Tibial artery (tissue), 4 donors: ENCODE data around the gene S100A11.

Experiments used
- DNase-seq, 2 donors: peaks; one replicate each; pipeline ENCODE4 v3.0.0-alpha.2; 2019
- H3K27ac ChIP-seq, 2 donors: fragments of 200-600 bp; sonication (generic) in 1 of 2; 1 replicate in 1 of 2; 2 replicates in 1 of 2; pipeline ENCODE4 v1.5.1; 2018 to 2019; ENCODE audit warnings: mild to moderate bottlenecking in 1 of 2
- H3K27me3 ChIP-seq, 2 donors: fragments of 200-600 bp; sonication (generic) in 1 of 2; one replicate each; pipeline versions ENCODE4 v1.5.1 to v1.6.0; 2016 to 2019
- H3K36me3 ChIP-seq, 3 donors: fragments of 200-600 bp; sonication (generic) in 2 of 3; one replicate each; pipeline ENCODE4 v1.5.1; 2016 to 2019; ENCODE audit warnings: mild to moderate bottlenecking in 2 of 3
- H3K4me1 ChIP-seq, 4 donors: fragments of 200-600 bp; sonication (generic) in 2 of 4; 1 replicate in 3 of 4; 2 replicates in 1 of 4; pipeline ENCODE4 v1.5.1; 2016 to 2019
- H3K4me3 ChIP-seq, 2 donors: fragments of 200-600 bp; sonication (generic) in 1 of 2; 1 replicate in 1 of 2; 2 replicates in 1 of 2; pipeline ENCODE4 v1.5.1; 2018 to 2019; ENCODE audit warnings: mild to moderate bottlenecking in 2 of 2
- H3K9me3 ChIP-seq, 3 donors: fragments of 200-600 bp; sonication (generic) in 1 of 3; one replicate each; pipeline ENCODE4 v1.5.1; 2016 to 2019
- intact Hi-C: fragments of 100-400 bp; cut with DNase I; formaldehyde crosslinking; loops from one replicate; pipeline ENCODE4 v1.15.0; 2023; ENCODE audit warnings: low total_unique reads
- TF ChIP-seq, protein P1 (sequence below), 2 experiments: fragments of 200-600 bp in 1 of 2; fragments of 450-650 bp in 1 of 2; IDR thresholded peaks; one replicate each; pipeline ENCODE4 v1.5.1; 2017 to 2019; ENCODE audit warnings: antibody characterized with exemption in 2 of 2, mild to moderate bottlenecking in 1 of 2, moderate library complexity in 1 of 2

The S100A11 gene

DNA sequence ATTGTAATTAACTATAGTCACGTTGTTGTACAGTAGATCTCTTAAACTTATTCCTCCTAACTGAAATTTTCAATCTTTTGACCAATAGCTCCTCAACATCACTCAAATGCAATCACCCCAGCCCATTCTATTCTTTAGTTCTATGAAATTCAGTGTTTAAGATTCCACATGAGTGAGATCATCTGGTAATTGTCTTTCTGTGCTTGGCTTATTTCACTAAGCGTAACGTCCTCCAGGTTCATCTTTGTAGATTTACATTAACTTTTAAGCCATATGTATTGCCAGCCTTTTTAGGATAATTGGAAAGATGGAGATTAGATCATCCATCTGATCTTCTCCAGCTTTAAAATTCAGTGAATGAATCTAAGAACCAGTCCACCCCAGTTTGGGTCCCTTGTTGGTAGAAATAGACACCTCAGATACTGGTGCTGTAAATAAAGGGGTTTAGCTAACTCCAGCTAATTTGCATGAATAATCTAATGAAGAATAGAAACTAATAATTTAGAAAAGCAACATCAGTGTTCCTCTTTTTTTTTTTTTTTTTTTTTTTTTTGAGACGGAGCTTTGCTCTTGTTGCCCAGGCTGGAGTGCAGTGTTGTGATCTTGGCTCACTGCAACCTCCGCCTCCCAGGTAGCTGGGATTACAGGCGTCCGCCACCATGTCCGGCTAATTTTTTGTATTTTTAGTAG, 50.2 kb downstream of the S100A11 start:
- Histone ChIP-seq H3K4me3 (no peak overlapping the region), H3K4me1 (peaks cover 0 to 44% (median 40%) of the 10 kb centered on the region in 4 donors), H3K27me3 (no peaks in the 10 kb centered on the region), H3K36me3 (peaks cover 6 to 43% (median 26%) of the 10 kb centered on the region in 3 donors), H3K9me3 (no peaks in the 10 kb centered on the region), H3K27ac (no peak overlapping the region)
- DNase-seq: no peak
- intact Hi-C loops: no loop called here
- TF ChIP-seq, protein P1, sequence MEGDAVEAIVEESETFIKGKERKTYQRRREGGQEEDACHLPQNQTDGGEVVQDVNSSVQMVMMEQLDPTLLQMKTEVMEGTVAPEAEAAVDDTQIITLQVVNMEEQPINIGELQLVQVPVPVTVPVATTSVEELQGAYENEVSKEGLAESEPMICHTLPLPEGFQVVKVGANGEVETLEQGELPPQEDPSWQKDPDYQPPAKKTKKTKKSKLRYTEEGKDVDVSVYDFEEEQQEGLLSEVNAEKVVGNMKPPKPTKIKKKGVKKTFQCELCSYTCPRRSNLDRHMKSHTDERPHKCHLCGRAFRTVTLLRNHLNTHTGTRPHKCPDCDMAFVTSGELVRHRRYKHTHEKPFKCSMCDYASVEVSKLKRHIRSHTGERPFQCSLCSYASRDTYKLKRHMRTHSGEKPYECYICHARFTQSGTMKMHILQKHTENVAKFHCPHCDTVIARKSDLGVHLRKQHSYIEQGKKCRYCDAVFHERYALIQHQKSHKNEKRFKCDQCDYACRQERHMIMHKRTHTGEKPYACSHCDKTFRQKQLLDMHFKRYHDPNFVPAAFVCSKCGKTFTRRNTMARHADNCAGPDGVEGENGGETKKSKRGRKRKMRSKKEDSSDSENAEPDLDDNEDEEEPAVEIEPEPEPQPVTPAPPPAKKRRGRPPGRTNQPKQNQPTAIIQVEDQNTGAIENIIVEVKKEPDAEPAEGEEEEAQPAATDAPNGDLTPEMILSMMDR (IDR thresholded peaks at IDR 0.05): no peak

DNA sequence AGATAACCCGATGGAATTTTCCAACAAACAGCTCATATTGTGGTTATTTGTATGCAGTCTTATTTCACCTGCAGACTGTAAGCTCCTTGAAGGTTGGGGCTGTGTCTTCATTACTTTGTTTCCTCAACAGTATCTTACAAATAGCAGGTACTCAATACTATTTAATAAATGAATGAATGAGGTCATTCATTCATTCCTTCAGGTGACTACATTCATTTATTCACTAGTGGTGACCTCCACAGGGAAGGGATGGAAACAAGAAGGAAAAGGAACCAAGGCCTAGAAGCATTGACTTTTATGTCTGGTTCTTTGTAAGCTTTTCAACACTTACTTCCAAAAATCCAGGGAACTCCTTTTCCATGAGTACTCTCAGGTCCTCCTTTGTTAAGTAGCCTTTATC, 51.0 kb downstream of the S100A11 start:
- Histone ChIP-seq H3K27me3 (no peaks in the 10 kb centered on the region), H3K4me1 (peaks cover 0 to 43% (median 39%) of the 10 kb centered on the region in 4 donors), H3K27ac (no peak overlapping the region), H3K9me3 (no peaks in the 10 kb centered on the region), H3K36me3 (peaks cover 6 to 43% (median 26%) of the 10 kb centered on the region in 3 donors), H3K4me3 (no peak overlapping the region)
- intact Hi-C loops: no loop called here
- DNase-seq: no peak
- TF ChIP-seq, protein P1 (IDR thresholded peaks at IDR 0.05): no peak

DNA sequence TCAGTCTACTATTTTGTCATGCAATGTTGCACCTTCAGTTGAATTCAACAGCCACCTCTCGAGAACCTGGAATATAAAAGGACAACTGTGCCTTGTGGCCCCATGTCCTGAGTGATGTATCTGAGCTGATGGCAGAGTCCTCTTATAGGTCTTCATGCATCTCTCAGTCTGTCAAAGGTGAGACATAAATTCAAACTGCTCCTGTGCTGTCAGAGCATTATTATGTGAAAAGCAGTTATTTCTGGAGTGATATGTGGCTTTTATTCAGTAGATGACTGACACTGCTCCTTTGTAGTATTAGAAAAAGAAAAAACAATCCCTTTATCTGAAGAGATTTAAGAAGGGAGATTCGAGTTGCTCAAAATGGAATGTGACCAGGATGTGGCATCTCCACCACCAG, 51.5 kb downstream of the S100A11 start:
- Histone ChIP-seq H3K9me3 (no peaks in the 10 kb centered on the region), H3K27me3 (no peaks in the 10 kb centered on the region), H3K4me3 (no peak overlapping the region), H3K27ac (no peak overlapping the region), H3K4me1 (peaks cover 0 to 43% (median 38%) of the 10 kb centered on the region in 4 donors), H3K36me3 (peaks cover 6 to 43% (median 26%) of the 10 kb centered on the region in 3 donors)
- TF ChIP-seq, protein P1 (IDR thresholded peaks at IDR 0.05): no peak
- no peak for DNase-seq
- intact Hi-C loops: no loop called here

- Histone ChIP-seq H3K27ac (no peak overlapping the region), H3K27me3 (no peaks in the 10 kb centered on the region), H3K36me3 (peaks cover 6 to 43% (median 26%) of the 10 kb centered on the region in 3 donors), H3K4me1 (peaks cover 0 to 42% (median 34%) of the 10 kb centered on the region in 4 donors), H3K9me3 (no peaks in the 10 kb centered on the region), H3K4me3 (no peak overlapping the region)
- TF ChIP-seq, protein P1 (IDR thresholded peaks at IDR 0.05): no peak
- DNase-seq: no peak
- intact Hi-C loops: no loop called here
These were observed 52.4 kb downstream of the S100A11 start for GRCh38 chr1:151984313-151984956.
